PC-3 (cell line): ENCODE results near the gene SCRT2. TPM values are rescaled to one million over a fixed set of nuclear protein-coding genes. Genes with fewer than 3 reads are reported as not detected.

Experiments used
- ATAC-seq: fragments of 200-7000 bp; cut with Tn5 transposase; 2 replicates; pipeline ENCODE4 v1.9.1; 2020; ENCODE audit warnings: mild to moderate bottlenecking, moderate library complexity
- BruUV-seq: library from RNA; stranded (reverse); fragments of 400-500 nt; replicated peaks from 2 replicates; lab custom pipeline; 2021; lab: Mats Ljungman, UMichigan
- CTCF ChIA-PET: fragments of 300-600 bp; sonication (Branson Sonifier 250); formaldehyde crosslinking; loops from one replicate; lab custom pipeline; 2022; ENCODE audit warnings: antibody characterized with exemption; lab: Charles Lee
- POLR2A ChIA-PET: fragments of 300-600 bp; sonication (Branson Sonifier 250); formaldehyde crosslinking; loops from one replicate; lab custom pipeline; 2022; ENCODE audit warnings: antibody characterized with exemption; ENCODE audit not compliant: unreplicated experiment; lab: Charles Lee
- DNase-seq: peaks from one replicate; pipeline ENCODE4 v3.0.0-alpha.2; 2015
- H2AFZ ChIP-seq: fragments of 300-600 bp; sonication (generic); 2 replicates; pipeline ENCODE4 v1.6.0; 2016; ENCODE audit warnings: antibody characterized with exemption, low read length
- H3F3A ChIP-seq: fragments of 300-600 bp; sonication (generic); one replicate; pipeline ENCODE4 v1.6.0; 2017; ENCODE audit warnings: antibody characterized with exemption, low read length, control low read depth, mild to moderate bottlenecking; ENCODE audit not compliant: unreplicated experiment
- H3K27ac ChIP-seq: fragments of 300-600 bp; sonication (generic); 2 replicates; pipeline ENCODE4 v1.5.1; 2016; ENCODE audit warnings: mild to moderate bottlenecking, low read length
- H3K27me3 ChIP-seq: fragments of 300-600 bp; sonication (generic); 2 replicates; pipeline ENCODE4 v1.6.1; 2016; ENCODE audit warnings: low read length, mixed read lengths
- H3K36me3 ChIP-seq: fragments of 300-600 bp; sonication (generic); 2 replicates; pipeline ENCODE4 v1.6.1; 2016; ENCODE audit warnings: low read depth, mixed run types, low read length, mixed read lengths
- H3K4me1 ChIP-seq: fragments of 300-600 bp; sonication (generic); 2 replicates; pipeline ENCODE4 v1.5.1; 2016; ENCODE audit warnings: low read length; ENCODE audit not compliant: insufficient read depth
- H3K4me2 ChIP-seq: fragments of 300-600 bp; sonication (generic); 2 replicates; pipeline ENCODE4 v1.6.0; 2016; ENCODE audit warnings: low read length
- H3K4me3 ChIP-seq: fragments of 300-600 bp; sonication (generic); 2 replicates; pipeline ENCODE4 v1.5.1; 2016; ENCODE audit warnings: mild to moderate bottlenecking, low read length, mixed read lengths
- H3K79me2 ChIP-seq: fragments of 300-600 bp; sonication (generic); 2 replicates; pipeline ENCODE4 v1.6.1; 2017; ENCODE audit warnings: low read length, mixed read lengths
- H3K9ac ChIP-seq: fragments of 300-600 bp; sonication (generic); 2 replicates; pipeline ENCODE4 v1.6.0; 2016; ENCODE audit warnings: mild to moderate bottlenecking, low read length
- H3K9me2 ChIP-seq: fragments of 300-600 bp; sonication (generic); replicated peaks from 2 replicates; pipeline ENCODE4 v1.6.1; 2016; ENCODE audit warnings: mixed run types, low read length, mixed read lengths
- H3K9me3 ChIP-seq: fragments of 300-600 bp; sonication (generic); 2 replicates; pipeline ENCODE4 v1.6.1; 2016; ENCODE audit warnings: low read length, mixed read lengths
- H4K20me1 ChIP-seq: fragments of 300-600 bp; sonication (generic); 2 replicates; pipeline ENCODE4 v1.6.1; 2016; ENCODE audit warnings: low read length, mixed read lengths
- CTCF ChIP-seq: fragments of 300-600 bp; sonication (generic); conservative IDR thresholded peaks from 2 replicates; pipeline ENCODE4 v1.5.1; 2017; ENCODE audit warnings: antibody characterized with exemption, low read depth, mild to moderate bottlenecking, low read length
- EZH2 ChIP-seq: fragments of 300-600 bp; sonication (generic); IDR thresholded peaks from one replicate; pipeline ENCODE4 v1.6.1; 2017; ENCODE audit warnings: antibody characterized with exemption, mild to moderate bottlenecking, low read length; ENCODE audit not compliant: unreplicated experiment
- EZH2phosphoT487 ChIP-seq: fragments of 300-600 bp; sonication (generic); IDR thresholded peaks from 2 replicates; pipeline ENCODE4 v1.6.1; 2018; ENCODE audit warnings: mild to moderate bottlenecking, antibody characterized with exemption, low read length, borderline replicate concordance
- intact Hi-C: fragments of 100-400 bp; cut with micrococcal nuclease; formaldehyde crosslinking; loops from 2 replicates; pipeline ENCODE4 v1.9.0; 2023
- total RNA-seq: library from RNA; depleted of rRNA; stranded (reverse); fragments of >200 nt; gene quantifications from 2 replicates; pipeline ENCODE4 v1.2.3, GENCODE V29; 2014

SCRT2 gene
- total RNA-seq, 1 experiment from 2014 or later: not detected

DNA sequence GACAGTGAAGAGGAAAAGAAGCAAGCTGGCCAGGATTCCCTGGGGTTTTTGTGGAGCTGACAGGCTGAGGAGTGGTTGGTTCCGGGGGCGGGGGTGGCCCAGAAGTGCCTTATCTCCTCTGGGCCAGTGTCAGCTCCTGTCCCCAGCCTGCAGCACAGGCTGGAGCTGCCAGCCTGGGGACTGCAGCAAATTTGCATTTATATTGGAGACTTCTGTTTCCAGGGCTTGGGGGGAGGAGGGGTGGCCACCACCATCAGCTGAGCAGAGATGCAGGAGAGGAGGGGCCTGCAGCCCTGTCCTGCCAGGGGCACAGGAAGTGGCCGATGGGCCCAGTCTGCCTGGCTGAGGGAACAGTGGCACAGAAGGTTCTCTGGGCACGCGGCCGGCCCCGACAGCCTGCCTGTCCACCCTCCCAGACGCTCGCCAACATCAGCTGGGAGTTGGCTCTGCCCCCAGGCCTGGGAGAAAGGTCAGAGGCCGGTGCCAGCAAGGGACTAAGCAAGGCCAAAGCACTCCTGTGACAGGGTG is 24.3 kb upstream of the SCRT2 start:
- no peak overlapping the region for H3K9ac ChIP-seq
- H4K20me1 ChIP-seq: no peaks in the 10 kb centered on the region
- no peak overlapping the region for H3K4me3 ChIP-seq
- ChIA-PET POLR2A (interaction anchor here (0.6 kb wide), 1 partner anchor 21 kb away, joined by 4 read pairs; no protein-coding TSS in a partner anchor), CTCF (interaction anchor here (0.6 kb wide), 1 partner anchor 37 kb away, joined by 8 read pairs; no protein-coding TSS in a partner anchor)
- no peaks in the 10 kb centered on the region for H3K9me2 ChIP-seq
- H3F3A ChIP-seq: no peaks in the 10 kb centered on the region
- no peaks in the 10 kb centered on the region for H3K36me3 ChIP-seq
- H3K27ac ChIP-seq: no peak overlapping the region
- intact Hi-C loops: no loop called here
- no peaks in the 10 kb centered on the region for H3K4me1 ChIP-seq
- BruUV-seq: no TSS peak
- DNase-seq: no peak
- H3K9me3 ChIP-seq: no peaks in the 10 kb centered on the region
- peaks cover 66% of the 10 kb centered on the region for H3K27me3 ChIP-seq
- ATAC-seq: no peak; the same call in 1 of the 2 replicates
- H3K79me2 ChIP-seq: no peaks in the 10 kb centered on the region
- H3K4me2 ChIP-seq: no peak overlapping the region
- TF ChIP-seq EZH2phosphoT487 (no peak), CTCF (no peak), EZH2 (no peak)
- H2AFZ ChIP-seq: no peak overlapping the region

GRCh38 chr20:699342-699741 is 23.7 kb upstream of the SCRT2 start:
- no peak overlapping the region for H3K4me3 ChIP-seq
- no peaks in the 10 kb centered on the region for H3F3A ChIP-seq
- ChIA-PET CTCF (no interaction called here), POLR2A (no interaction called here)
- no TSS peak for BruUV-seq
- H4K20me1 ChIP-seq: no peaks in the 10 kb centered on the region
- H3K36me3 ChIP-seq: no peaks in the 10 kb centered on the region
- H3K27ac ChIP-seq: no peak overlapping the region
- H3K79me2 ChIP-seq: no peaks in the 10 kb centered on the region
- ATAC-seq: no peak
- no peak overlapping the region for H2AFZ ChIP-seq
- H3K9me2 ChIP-seq: no peaks in the 10 kb centered on the region
- H3K9me3 ChIP-seq: no peaks in the 10 kb centered on the region
- no peaks in the 10 kb centered on the region for H3K4me1 ChIP-seq
- peaks cover 67% of the 10 kb centered on the region for H3K27me3 ChIP-seq
- no peak for DNase-seq
- TF ChIP-seq EZH2: no peak
- no peak for TF ChIP-seq EZH2phosphoT487
- TF ChIP-seq CTCF: no peak
- H3K9ac ChIP-seq: no peak overlapping the region
- H3K4me2 ChIP-seq: no peak overlapping the region
- intact Hi-C loops: no loop called here

DNA sequence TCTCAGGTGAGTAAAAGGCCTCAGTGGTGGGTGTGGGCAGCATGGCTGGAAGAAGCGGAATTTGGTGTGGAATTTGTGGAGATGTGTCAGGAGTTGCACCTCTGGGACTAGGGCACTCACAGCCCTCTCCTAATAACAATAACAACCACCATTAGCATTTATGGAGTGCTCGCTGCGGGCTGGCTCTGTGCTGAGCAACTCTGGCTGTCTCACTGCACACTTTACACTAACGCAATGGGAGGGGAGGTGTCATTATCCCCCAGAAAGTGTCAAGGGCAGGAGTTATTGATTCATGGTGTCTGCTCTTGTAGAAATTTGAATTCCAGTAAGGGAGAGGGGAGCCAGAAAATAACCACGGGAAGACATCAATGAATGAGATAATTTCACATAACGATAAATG is 22.7 kb upstream of the SCRT2 start:
- DNase-seq: no peak
- Histone ChIP-seq H3K79me2 (no peaks in the 10 kb centered on the region), H3K4me2 (no peak overlapping the region), H3K9me3 (no peaks in the 10 kb centered on the region), H4K20me1 (no peaks in the 10 kb centered on the region), H3K4me3 (no peak overlapping the region), H3K9me2 (no peaks in the 10 kb centered on the region), H3K4me1 (no peaks in the 10 kb centered on the region), H3K27ac (no peak overlapping the region), H2AFZ (no peak overlapping the region), H3K9ac (no peak overlapping the region), H3K27me3 (peaks cover 70% of the 10 kb centered on the region), H3K36me3 (no peaks in the 10 kb centered on the region), H3F3A (no peaks in the 10 kb centered on the region)
- CTCF ChIA-PET: no interaction called here
- POLR2A ChIA-PET: no interaction called here
- intact Hi-C loops: no loop called here
- no TSS peak for BruUV-seq
- TF ChIP-seq EZH2phosphoT487 (no peak), EZH2 (no peak), CTCF (no peak)
- ATAC-seq: no peak
